Left forelimb (tissue), 1 donor: Measurements from ENCODE around the gene EIF4E2.

Experiments
- DNase-seq: peaks from one replicate; pipeline ENCODE4 v3.0.0-alpha.2; 2018; ENCODE audit warnings: low spot score

The EIF4E2 gene

DNA sequence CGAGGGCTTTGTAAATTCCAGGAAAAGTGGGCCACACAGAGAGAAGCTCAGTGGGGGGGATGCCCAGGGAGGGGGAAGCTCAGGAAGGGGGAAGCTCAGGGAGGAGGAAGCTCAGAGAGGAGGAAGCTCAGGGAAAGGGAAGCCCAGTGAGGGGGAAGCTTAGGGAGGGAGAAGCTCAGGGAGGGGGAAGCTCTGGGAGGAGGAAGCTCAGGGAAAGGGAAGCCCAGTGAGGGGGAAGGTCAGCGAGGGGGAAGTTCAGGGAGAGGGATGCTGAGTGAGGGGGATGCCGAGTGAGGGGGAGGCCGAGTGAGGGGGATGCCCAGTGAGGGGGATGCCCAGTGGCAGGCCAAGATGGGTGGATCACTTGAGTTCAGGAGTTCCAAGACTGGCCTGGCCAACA lies 11.8 kb upstream of the EIF4E2 start:
- no peak for DNase-seq

GRCh38 chr2:232539298-232540231 lies 10.9 kb upstream of the EIF4E2 start, which contains the start of gene CHRNG:
Gene CHRNG (plus strand): TSS chr2:232539692. CDS start chr2:232539748, 56 bp downstream.
- no peak for DNase-seq

DNA sequence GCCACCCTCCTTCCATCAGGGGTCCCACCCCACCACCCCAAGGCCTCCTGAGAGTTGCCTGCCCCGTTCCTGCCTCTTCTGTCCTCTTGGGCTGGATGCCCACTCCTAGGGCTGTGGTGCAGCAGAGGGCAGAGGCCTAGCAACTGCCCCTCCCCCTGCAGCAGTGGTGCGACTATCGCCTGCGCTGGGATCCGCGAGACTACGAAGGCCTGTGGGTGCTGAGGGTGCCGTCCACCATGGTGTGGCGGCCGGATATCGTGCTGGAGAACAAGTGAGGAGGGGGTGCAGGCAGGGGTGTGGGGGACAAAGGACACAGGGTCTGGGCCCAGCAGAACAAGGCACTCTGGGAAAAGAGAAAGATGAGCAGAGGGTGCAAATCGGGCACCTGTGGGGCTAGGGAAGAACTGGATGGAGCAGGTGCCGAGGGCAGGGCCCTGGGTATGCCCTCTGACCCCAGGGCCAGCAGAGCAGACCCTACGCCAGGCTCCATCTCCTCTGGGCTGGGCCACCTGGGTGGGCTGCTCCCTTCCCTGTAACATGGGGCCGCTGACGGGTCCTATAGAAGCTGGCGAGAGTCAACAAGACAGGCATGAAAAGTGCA lies 9.9 kb upstream of the EIF4E2 start:
- DNase-seq, result no peak

- DNase-seq, result no peak
Measured at GRCh38 chr2:232541195-232541960, 9.1 kb upstream of the EIF4E2 start.

DNA sequence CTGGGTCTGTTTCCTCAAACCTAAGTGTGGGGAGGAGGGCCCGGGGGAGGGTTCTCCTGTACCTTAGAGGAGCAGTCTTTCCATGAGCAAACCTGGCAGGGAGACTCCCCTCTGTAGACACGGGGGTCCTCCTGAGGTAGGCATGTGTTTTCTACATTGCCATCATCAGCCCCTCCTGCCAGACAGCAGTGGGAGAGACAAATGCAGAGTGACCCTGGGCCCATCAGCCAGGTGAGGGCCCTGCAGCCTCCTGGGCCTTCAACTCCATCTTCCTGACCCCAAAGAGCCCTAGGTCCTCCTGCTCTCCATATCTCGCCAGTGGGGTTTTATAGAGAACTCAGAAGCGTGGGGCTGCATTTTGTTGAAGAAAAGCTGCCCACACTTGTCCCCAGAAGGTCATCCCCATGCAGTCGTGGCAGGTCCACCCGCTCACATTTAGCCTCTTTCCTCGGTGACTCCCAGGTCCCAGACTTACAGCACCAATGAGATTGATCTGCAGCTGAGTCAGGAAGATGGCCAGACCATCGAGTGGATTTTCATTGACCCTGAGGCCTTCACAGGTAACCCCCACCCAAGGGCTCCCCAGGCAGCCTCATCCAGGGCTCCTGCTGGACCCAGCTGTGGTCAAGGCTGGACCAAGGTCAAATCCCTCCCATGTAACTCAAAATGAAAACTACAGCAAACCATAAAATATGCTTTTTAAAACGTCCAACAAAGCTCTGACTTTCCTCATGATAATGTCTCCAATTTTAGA lies 8.4 kb upstream of the EIF4E2 start:
- DNase-seq, result no peak

DNA sequence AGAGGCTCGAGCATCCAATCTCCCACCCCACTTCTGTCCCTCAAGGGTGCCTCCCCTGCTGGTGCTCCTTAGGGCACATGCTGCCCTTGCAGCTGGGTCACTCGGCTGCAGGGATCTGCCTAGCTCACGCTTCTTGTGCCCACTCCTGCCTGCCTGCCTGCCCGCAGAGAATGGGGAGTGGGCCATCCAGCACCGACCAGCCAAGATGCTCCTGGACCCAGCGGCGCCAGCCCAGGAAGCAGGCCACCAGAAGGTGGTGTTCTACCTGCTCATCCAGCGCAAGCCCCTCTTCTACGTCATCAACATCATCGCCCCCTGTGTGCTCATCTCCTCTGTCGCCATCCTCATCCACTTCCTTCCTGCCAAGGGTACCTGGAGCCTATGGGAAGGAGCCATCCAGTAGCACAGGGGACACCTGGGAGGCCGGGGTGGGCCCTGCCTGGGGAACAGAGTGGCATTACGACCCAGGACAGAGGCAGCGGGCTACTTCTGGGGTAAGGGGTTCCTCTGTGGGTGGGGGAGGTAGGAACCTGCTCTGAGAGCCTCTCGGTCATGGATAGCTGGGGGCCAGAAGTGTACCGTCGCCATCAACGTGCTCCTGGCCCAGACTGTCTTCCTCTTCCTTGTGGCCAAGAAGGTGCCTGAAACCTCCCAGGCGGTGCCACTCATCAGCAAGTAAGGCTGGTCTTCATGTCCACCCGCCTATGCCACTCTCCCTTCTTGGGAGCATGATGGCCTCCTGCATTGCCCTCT lies 7.6 kb upstream of the EIF4E2 start:
- no peak for DNase-seq

DNA sequence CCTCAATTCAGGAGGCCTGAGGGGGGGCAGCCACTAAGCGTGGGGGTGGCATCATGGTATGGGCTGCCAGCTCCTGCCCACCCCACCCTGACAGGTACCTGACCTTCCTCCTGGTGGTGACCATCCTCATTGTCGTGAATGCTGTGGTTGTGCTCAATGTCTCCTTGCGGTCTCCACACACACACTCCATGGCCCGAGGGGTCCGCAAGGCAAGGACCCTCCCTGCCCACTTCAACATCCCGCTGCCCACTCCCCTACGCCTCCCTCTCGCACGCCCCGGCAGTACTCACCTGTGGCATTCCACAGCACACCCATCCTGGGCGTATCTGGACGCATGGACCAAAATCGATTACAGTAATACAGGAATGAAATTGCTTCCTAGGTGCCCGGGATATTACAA lies 7.0 kb upstream of the EIF4E2 start:
- DNase-seq, result no peak

GRCh38 chr2:232543928-232544631 lies 6.4 kb upstream of the EIF4E2 start:
- no peak for DNase-seq

- no peak for DNase-seq
Measured at GRCh38 chr2:232544674-232545073, 5.8 kb upstream of the EIF4E2 start.

DNA sequence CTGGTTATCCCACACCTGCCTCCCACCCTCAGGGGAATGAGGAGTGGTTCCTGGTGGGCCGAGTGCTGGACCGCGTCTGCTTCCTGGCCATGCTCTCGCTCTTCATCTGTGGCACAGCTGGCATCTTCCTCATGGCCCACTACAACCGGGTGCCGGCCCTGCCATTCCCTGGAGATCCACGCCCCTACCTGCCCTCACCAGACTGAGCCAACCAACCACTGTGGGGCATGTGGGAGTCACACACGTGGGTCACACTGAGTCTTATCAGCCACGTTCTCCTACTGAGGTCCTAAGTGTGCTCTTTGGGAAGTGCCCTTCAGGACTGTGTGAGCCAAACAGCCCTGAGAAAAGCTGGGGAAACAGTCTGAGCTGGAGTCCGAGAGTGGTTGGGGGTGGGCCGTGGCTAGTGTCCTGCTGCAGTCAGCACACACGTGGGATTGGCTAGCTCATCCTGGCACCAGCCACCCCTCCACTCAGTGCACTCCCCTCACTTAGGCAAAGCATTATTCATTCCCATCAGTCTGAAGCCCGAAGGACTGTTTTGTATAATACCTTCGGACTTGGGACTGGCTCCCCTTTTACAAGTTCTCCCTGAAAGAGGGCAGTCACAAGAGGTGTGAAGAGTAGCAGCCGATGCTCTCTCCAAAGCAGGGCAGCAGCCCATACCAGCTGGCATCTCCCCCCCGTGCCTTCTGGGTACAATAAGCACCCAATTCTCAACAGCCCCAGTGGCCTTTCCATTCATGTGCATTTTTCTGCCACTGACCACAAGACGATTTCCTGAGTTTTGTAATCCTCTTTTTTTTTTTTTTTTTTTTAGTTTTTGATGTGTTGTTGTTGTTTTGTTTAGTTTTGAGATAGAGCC lies 4.7 kb upstream of the EIF4E2 start:
- no peak for DNase-seq

GRCh38 chr2:232547991-232548390 lies 2.5 kb upstream of the EIF4E2 start:
- no peak for DNase-seq

DNA sequence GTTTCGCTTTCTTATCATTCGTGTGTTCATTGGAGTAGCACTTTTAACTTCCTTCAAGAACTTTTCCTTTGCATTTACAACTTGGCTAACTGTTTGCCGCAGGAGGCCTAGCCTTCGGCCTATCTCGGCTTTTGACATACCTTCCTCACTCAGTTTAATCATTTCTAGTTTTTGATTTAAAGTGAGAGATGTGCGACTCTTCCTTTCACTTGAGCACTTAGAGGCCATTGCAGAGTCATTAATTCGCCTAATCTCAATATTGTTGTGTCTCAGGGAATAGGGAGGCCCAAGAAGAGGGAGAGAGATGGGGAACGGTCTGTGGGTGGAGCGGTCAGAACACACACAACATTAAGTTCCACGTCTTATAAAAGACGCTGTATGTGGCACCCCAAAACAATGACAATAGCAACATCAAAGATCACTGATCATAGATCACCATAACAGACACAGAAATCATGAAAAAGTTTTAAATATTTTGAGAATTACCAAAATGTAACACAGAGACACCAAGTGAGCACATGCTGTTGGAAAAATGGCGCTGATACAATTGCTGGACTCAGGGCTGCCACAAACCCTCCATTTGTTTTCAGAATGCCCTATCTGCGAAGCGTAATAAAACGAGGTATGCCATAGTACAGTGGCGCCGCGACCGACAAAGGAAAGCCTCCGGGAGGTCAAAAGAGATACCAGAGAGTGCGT lies 685 bp upstream of the EIF4E2 start:
- DNase-seq, result no peak

- no peak for DNase-seq
Measured at GRCh38 chr2:232551250-232551638, 755 bp downstream of the EIF4E2 start.

DNA sequence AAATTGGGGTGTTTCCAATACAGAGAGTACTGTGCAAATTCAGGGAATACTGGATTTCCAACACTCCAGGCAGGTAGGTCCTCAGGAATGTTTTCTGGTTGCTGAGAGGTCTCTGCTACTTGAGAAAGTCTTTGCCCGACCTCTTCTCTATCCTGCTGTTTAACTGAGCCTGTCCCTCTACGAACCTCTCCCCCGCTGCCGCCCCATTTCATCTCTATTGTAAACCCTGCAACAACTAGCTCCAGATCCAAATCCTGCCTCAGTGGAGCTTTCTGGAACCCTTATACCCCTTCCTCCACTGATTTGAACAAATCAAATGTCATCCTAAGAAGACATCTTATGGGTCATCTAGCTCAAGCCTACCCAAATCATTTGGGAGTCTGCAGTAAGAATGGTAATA lies 1.3 kb downstream of the EIF4E2 start:
- no peak for DNase-seq

DNA sequence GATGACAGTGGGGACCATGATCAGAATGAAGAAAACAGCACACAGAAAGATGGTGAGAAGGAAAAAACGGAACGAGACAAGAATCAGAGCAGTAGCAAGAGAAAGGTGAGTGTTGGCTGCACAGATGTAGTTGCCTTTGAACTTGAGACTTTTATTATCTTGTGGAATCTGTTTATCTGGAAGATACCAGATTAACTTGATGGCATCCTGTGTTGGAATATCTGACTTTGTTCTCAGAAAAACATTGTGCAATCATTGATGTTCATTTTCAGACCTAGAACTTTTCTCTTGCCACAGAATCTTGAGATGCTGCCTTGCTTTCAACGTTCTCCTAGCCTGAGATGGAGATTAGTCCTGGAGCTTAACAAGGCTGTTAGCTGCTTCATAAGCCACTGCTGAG lies 5.9 kb downstream of the EIF4E2 start:
- no peak for DNase-seq

DNA sequence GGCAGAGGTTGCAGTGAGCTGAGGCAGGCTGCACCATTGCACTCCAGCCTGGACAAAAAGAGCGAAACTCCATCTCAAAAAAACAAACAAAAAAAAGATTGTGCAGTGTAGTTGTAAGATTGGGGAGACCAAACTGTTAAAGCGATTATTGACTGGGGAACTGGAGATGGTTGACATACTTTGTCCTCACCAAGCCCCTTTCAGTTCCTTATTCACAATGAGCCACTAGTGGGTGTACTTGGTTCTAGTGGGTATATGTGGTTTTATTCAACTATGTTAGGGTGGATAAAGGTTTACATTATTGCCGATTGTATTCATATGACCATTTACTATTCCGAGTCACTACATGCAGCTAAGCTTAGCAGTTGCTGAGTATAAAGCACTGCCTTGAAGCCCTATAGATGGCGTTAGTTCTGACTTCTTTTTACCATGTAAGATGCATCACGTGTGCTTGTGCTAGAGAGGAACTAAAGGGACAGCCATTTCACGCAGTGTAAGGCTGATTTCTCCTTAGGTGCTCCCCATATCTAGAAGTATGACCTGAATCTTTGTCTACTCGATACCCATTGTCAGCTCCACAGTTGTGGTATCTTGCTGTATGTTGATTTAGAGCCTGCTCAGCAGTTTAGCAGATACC lies 12.1 kb downstream of the EIF4E2 start:
- no peak for DNase-seq

- DNase-seq, result no peak
Measured at GRCh38 chr2:232563580-232563979, 13.1 kb downstream of the EIF4E2 start.

DNA sequence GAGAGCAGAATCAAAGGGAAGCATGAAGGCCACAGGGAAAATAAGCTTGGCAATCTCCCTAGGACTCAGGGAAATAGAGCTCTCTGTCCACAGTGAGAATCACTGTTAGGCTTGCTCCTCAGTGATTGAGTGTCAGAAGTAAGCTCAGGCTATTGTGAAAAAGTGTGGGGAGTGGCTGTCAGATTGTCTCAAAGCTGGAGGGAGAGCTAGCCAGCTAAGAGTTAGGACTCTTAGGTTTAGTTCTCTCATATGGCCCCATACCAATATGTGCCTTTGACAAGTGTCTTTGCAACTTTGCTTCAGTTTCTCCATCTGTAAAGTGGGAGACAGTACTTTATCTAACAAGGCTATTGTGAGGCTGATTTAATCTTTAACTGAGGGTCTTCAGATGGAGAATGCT lies 17.2 kb downstream of the EIF4E2 start:
- DNase-seq, result no peak

DNA sequence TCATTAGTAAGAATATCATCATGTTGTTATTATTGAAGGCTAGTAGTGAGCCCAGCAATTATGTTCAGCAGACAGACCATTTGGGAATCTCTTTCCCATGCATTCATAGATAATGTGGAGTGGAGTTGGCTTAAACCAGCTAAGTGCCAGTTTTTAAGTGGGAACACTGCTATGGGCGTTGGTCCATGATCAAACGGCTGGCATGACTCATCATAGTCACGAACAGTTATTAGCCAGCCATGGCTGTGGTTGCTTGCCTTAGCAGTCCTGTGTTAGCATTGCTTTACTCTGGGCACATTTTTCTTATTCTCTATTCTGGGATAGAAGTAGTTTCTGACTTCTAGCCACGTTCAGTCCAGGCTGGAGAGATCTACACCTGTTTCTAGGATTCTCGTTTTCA lies 17.7 kb downstream of the EIF4E2 start:
- DNase-seq, result no peak
